Psoas muscle (tissue), 8 donors: Measurements from ENCODE around the gene CCNI2. TPM values are rescaled to one million over a fixed set of nuclear protein-coding genes. Genes with fewer than 3 reads are reported as not detected.

ENCODE experiments used
- ATAC-seq, 4 donors: fragments of 200-7000 bp; cut with Tn5 transposase; one replicate each; pipeline ENCODE4 v1.9.1; 2020; ENCODE audit warnings: moderate library complexity in 3 of 4, mild to moderate bottlenecking in 2 of 4
- DNase-seq, 2 donors: peaks; one replicate each; pipeline ENCODE4 v3.0.0-alpha.2; 2020
- H3K27ac ChIP-seq: fragments of 200-600 bp; one replicate; pipeline ENCODE4 v1.8.0; 2022
- H3K27me3 ChIP-seq, 3 donors: fragments of 200-600 bp in 1 of 3; one replicate each; pipeline versions ENCODE4 v1.6.1 to v1.8.0; 2013 to 2022; ENCODE audit warnings: low read length in 2 of 3, mild to moderate bottlenecking in 2 of 3, moderate library complexity in 1 of 3; ENCODE audit not compliant: insufficient read depth in 3 of 3
- H3K36me3 ChIP-seq, 2 donors: fragments of 200-600 bp in 1 of 2; one replicate each; pipeline versions ENCODE4 v1.6.1 to v1.8.0; 2013 to 2022; ENCODE audit warnings: low read depth in 1 of 2, mild to moderate bottlenecking in 1 of 2, moderate library complexity in 1 of 2; ENCODE audit not compliant: insufficient read depth in 1 of 2
- H3K4me1 ChIP-seq: fragments of 200-600 bp; one replicate; pipeline ENCODE4 v1.8.0; 2022
- H3K4me3 ChIP-seq: fragments of 200-600 bp; one replicate; pipeline ENCODE4 v1.8.0; 2022; ENCODE audit warnings: mild to moderate bottlenecking
- H3K9me3 ChIP-seq: fragments of 200-600 bp; one replicate; pipeline ENCODE4 v1.8.0; 2022
- WGBS, 3 donors: extraction: QIAGEN DNeasy Blood & Tissue Kit; methylation state at CpG; one replicate each; pipeline versions ENCODE4 v1.1.6 to v1.1.7; 2013; 5-methylcytosine and 5-hydroxymethylcytosine counted together
- intact Hi-C, 2 donors: fragments of 100-400 bp; cut with DNase I; formaldehyde crosslinking; loops; one replicate each; pipeline versions ENCODE4 v1.11.0 to v1.14.2; 2022
- polyA plus RNA-seq, 3 donors: library from polyadenylated mRNA; stranded (reverse); fragments of 200-250 nt; gene quantifications; one replicate each; pipeline ENCODE4 v1.2.3, GENCODE V29; 2013
- total RNA-seq, 4 donors: library from RNA; stranded (reverse); fragmentation: NEBNext Ultra II Directional in 2 of 4; extraction: Animal tissue kit (Norgen Biotek cat#: 25700) in 2 of 4; gene quantifications; one replicate each; pipeline versions ENCODE4 v1.2.1 to v1.2.4, GENCODE V29; 2021 to 2023
- TF ChIP-seq, protein P1 (sequence below): fragments of 200-600 bp; IDR thresholded peaks from one replicate; pipeline ENCODE4 v1.8.0; 2022; ENCODE audit warnings: antibody characterized with exemption
- donor health status: healthy with polysubstance abuse.
- donor health status: DM: no; HTN: no; CAD: no; lungs with moderate emphysema.
- donor health status: Bipolar disorder and iron deficiency.
- donor health status: healthy.
- donor health status: DM: yes; HTN: yes; CAD: no.
- donor health status: DM: no; HTN: no; CAD: no.
- donor health status: DM: no; HTN: no; CAD: no.
- donor health status: DM: yes; HTN: yes; CAD: no.

CCNI2 gene
- total and polyA plus RNA-seq, 7 donors, result not detected

DNA sequence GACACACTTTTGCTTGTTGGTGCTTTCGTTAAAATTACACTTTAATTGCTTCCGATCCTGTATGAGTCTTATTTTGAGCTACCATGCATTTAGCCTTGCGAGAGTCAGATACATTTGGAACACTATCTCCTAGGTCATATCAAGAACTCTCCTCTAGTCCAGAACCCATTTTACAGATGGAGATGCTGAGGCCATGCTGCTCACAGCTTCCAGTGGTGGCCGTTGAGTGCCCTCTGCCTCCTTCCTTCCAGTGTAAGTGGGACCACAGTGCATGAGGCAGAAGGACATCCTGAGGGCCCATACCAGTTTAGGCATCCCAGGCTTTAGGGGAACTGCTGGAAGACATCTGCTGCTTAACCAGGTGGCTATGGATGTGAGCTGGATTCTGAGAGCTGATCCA lies 6.9 kb downstream of the CCNI2 start:
- 89 to 95% (median 94%) methylated on average over 4 of the region's 4 CpGs for WGBS, 3 donors
- Histone ChIP-seq H3K27me3 (no peaks in the 10 kb centered on the region), H3K36me3 (peaks cover 0 to 18% of the 10 kb centered on the region in 2 donors), H3K4me3 (no peak overlapping the region), H3K27ac (no peak overlapping the region), H3K4me1 (no peaks in the 10 kb centered on the region), H3K9me3 (no peaks in the 10 kb centered on the region)
- intact Hi-C loops, result loop anchor here in 1 of 2 donors (5.0 kb wide), 1 partner anchor 63 kb away; no protein-coding TSS in a partner anchor
- DNase-seq, result no peak
- TF ChIP-seq, protein P1, sequence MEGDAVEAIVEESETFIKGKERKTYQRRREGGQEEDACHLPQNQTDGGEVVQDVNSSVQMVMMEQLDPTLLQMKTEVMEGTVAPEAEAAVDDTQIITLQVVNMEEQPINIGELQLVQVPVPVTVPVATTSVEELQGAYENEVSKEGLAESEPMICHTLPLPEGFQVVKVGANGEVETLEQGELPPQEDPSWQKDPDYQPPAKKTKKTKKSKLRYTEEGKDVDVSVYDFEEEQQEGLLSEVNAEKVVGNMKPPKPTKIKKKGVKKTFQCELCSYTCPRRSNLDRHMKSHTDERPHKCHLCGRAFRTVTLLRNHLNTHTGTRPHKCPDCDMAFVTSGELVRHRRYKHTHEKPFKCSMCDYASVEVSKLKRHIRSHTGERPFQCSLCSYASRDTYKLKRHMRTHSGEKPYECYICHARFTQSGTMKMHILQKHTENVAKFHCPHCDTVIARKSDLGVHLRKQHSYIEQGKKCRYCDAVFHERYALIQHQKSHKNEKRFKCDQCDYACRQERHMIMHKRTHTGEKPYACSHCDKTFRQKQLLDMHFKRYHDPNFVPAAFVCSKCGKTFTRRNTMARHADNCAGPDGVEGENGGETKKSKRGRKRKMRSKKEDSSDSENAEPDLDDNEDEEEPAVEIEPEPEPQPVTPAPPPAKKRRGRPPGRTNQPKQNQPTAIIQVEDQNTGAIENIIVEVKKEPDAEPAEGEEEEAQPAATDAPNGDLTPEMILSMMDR, result no peak
- ATAC-seq, result no peak

DNA sequence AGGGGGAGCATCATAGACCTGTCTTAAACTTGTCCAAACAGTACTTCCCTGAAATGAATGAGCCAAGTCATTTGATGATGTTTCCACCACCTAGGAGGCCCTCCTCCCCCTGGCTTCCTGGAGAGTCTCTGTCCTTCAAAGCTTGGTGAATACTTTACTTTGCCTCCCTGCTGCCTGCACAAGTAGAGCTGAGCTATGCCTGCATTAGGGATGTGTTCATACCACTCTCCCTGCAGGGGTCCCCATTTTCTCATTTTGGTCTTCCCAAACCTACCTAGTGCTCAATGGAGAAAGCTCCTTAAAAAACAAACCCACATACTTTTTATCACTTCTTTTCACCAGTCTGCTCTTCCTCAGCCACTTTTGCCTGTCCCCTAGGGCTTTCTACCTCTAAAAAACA lies 7.7 kb downstream of the CCNI2 start:
- ATAC-seq (no peak), DNase-seq (no peak)
- intact Hi-C loops, result loop anchor here in 1 of 2 donors (5.0 kb wide), 1 partner anchor 62 kb away; no protein-coding TSS in a partner anchor
- Histone ChIP-seq H3K4me1 (no peaks in the 10 kb centered on the region), H3K27me3 (no peaks in the 10 kb centered on the region), H3K4me3 (no peak overlapping the region), H3K36me3 (peaks cover 0 to 25% of the 10 kb centered on the region in 2 donors), H3K27ac (no peak overlapping the region), H3K9me3 (no peaks in the 10 kb centered on the region)
- TF ChIP-seq, protein P1, result no peak

DNA sequence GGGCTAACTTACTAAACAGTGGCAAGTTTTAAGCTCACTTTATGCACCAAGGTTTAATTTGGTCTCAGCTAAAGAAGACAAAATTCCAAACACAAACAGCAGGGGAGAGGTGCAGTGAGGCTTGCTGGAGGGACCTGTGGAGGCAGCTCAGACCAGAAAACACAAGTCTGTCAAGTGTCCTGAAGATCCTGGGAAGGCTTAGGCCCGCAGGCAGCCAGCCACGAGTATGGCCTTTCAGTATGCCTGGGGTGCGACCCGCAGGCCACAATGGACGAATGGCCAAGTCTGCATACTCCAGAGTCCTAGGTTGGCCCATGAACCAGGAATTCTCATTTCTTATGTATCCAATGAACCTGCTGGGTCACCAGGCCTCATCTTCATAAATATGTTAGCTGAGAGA lies 9.3 kb downstream of the CCNI2 start:
- Histone ChIP-seq H3K27ac (no peak overlapping the region), H3K4me1 (no peaks in the 10 kb centered on the region), H3K36me3 (peaks cover 0 to 40% of the 10 kb centered on the region in 2 donors), H3K4me3 (no peak overlapping the region), H3K9me3 (no peaks in the 10 kb centered on the region), H3K27me3 (no peaks in the 10 kb centered on the region)
- intact Hi-C loops, result no loop called here
- 71 to 97% (median 87%) methylated on average over 5 of the region's 5 CpGs for WGBS, 3 donors
- no peak for DNase-seq
- TF ChIP-seq, protein P1, result no peak
- no peak for ATAC-seq

DNA sequence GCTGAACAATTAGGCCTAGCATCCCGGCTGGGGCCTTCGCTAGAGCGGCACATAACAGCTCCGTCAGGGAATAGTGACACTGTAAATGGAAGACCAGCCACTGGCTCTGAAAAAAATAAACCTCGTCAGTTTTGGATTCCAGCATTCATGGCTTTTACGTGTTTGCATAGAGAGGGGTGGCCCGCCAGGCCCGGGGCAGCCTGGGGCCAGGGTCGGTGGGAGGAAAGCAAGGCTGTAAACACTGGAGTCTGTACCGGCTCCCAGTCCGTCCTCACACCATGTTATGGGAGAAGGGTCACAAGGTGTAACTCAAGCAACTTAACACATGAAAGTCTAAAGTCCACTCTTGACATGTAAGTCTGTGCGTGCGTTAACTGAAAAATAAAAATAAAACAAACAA lies 11.2 kb downstream of the CCNI2 start:
- 91 to 93% (median 92%) methylated on average over 13 of the region's 13 CpGs for WGBS, 3 donors

More for the DNA sequence above, 11.2 kb downstream of the CCNI2 start:
- TF ChIP-seq, protein P1, result no peak
- Histone ChIP-seq H3K4me3 (no peak overlapping the region), H3K27me3 (no peaks in the 10 kb centered on the region), H3K36me3 (peaks cover 0 to 59% of the 10 kb centered on the region in 2 donors), H3K9me3 (no peaks in the 10 kb centered on the region), H3K4me1 (no peaks in the 10 kb centered on the region), H3K27ac (no peak overlapping the region)
- ATAC-seq, result no peak
- intact Hi-C loops, result no loop called here
- DNase-seq, result no peak
